OCI-LY3 (cell line): ENCODE data around the gene PCGF1.

ENCODE experiments used
- H2AFZ ChIP-seq: fragments of 200-600, 300-600 bp; shearing (Covaris generic); 2 replicates; pipeline ENCODE4 v1.6.0; 2014; ENCODE audit warnings: antibody characterized with exemption, low read depth, low read length
- H3K27ac ChIP-seq: fragments of 200-600, 300-600 bp; sonication (generic); 2 replicates; pipeline ENCODE4 v1.5.1; 2014; ENCODE audit warnings: mild to moderate bottlenecking, low read length, moderate library complexity, mixed read lengths
- H3K27me3 ChIP-seq: fragments of 200-600, 300-600 bp; sonication (generic); 2 replicates; pipeline ENCODE4 v1.6.1; 2014; ENCODE audit warnings: low read depth, low read length, mixed read lengths
- H3K36me3 ChIP-seq: fragments of 200-600, 300-600 bp; sonication (generic); replicated peaks from 2 replicates; pipeline ENCODE3; 2014; ENCODE audit warnings: low read depth, low read length, mixed read lengths
- H3K4me1 ChIP-seq: fragments of 300-600, 200-600 bp; sonication (generic); 2 replicates; pipeline ENCODE4 v1.6.1; 2014; ENCODE audit warnings: low read length, mixed read lengths
- H3K4me2 ChIP-seq: fragments of 200-600, 300-600 bp; sonication (generic); 2 replicates; pipeline ENCODE4 v1.6.1; 2014; ENCODE audit warnings: low read length, mixed read lengths
- H3K4me3 ChIP-seq: fragments of 300-600, 200-600 bp; sonication (generic); 2 replicates; pipeline ENCODE4 v1.5.1; 2014; ENCODE audit warnings: antibody characterized with exemption, mild to moderate bottlenecking, low read length, moderate library complexity
- H3K79me2 ChIP-seq: fragments of 300-600, 200-600 bp; shearing (Covaris generic); 2 replicates; pipeline ENCODE4 v1.6.1; 2014; ENCODE audit warnings: mild to moderate bottlenecking, low read length, mixed read lengths
- H3K9ac ChIP-seq: fragments of 300-600, 200-600 bp; shearing (Covaris generic); 2 replicates; pipeline ENCODE4 v1.6.0; 2014; ENCODE audit warnings: mild to moderate bottlenecking, low read length, moderate library complexity
- H3K9me3 ChIP-seq: fragments of 200-600, 300-600 bp; shearing (Covaris generic); 2 replicates; pipeline ENCODE4 v1.6.1; 2014; ENCODE audit warnings: low read length, mixed read lengths; ENCODE audit not compliant: insufficient read depth
- H4K20me1 ChIP-seq: fragments of 200-600, 300-600 bp; sonication (generic); 2 replicates; pipeline ENCODE4 v1.6.1; 2016; ENCODE audit warnings: low read length, mixed read lengths; ENCODE audit not compliant: insufficient read depth
- EZH2phosphoT487 ChIP-seq: fragments of 200-600 bp; shearing (Covaris generic); IDR thresholded peaks from 2 replicates; pipeline ENCODE4 v1.6.1; 2018; ENCODE audit warnings: antibody characterized with exemption, mixed run types, low read depth
- TF ChIP-seq, protein P1 (sequence below): fragments of 200-600, 300-600 bp; sonication (generic); IDR thresholded peaks from 2 replicates; pipeline ENCODE4 v1.5.1; 2014; ENCODE audit warnings: antibody characterized with exemption, low read length, low read depth

Gene PCGF1

DNA sequence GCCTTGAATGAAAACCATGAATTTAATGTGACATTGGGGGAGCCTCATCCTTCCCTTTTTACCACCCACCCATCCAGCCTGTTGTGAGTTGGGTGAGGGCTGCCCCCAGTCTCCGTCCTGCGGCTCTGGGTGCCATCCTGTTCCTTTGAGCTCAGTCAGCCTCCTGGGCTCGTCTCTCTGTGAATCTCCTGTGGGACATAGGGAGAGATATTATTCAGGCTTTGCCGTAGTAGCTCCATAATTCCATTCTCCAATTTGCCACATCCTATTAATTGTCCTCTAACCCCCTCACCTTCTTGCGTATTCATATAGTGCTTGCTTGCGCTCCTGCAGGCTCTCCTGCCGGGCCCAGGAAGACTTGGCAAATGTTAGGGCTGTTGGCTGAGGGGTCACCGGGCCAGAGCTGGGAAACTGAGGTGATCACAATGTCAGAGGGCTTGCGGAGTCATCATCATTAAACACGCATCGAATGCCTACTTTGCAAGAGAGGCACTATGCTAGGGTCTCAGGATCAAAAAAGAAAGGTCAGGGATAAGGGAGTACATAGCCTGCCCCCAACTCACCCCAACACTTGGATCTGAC, 19.2 kb upstream of the PCGF1 start:
- peak overlapping the region; percentile 96 for H3K4me2 ChIP-seq
- H2AFZ ChIP-seq, result no peak overlapping the region
- H3K4me3 ChIP-seq, result peak overlapping the region; percentile 99
- no peak for TF ChIP-seq EZH2phosphoT487
- TF ChIP-seq, protein P1, sequence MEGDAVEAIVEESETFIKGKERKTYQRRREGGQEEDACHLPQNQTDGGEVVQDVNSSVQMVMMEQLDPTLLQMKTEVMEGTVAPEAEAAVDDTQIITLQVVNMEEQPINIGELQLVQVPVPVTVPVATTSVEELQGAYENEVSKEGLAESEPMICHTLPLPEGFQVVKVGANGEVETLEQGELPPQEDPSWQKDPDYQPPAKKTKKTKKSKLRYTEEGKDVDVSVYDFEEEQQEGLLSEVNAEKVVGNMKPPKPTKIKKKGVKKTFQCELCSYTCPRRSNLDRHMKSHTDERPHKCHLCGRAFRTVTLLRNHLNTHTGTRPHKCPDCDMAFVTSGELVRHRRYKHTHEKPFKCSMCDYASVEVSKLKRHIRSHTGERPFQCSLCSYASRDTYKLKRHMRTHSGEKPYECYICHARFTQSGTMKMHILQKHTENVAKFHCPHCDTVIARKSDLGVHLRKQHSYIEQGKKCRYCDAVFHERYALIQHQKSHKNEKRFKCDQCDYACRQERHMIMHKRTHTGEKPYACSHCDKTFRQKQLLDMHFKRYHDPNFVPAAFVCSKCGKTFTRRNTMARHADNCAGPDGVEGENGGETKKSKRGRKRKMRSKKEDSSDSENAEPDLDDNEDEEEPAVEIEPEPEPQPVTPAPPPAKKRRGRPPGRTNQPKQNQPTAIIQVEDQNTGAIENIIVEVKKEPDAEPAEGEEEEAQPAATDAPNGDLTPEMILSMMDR, result no peak
- H3K9ac ChIP-seq, result peak overlapping the region; percentile 48; the same call in 1 of the 2 replicates
- H3K79me2 ChIP-seq, result peaks cover 46% of the 10 kb centered on the region
- H3K9me3 ChIP-seq, result no peaks in the 10 kb centered on the region
- H3K27ac ChIP-seq, result peak overlapping the region; percentile 95
- no peaks in the 10 kb centered on the region; the same call in 1 of the 2 replicates for H4K20me1 ChIP-seq
- no peaks in the 10 kb centered on the region for H3K27me3 ChIP-seq
- peaks cover 42% of the 10 kb centered on the region for H3K4me1 ChIP-seq
- peaks cover 41% of the 10 kb centered on the region for H3K36me3 ChIP-seq

DNA sequence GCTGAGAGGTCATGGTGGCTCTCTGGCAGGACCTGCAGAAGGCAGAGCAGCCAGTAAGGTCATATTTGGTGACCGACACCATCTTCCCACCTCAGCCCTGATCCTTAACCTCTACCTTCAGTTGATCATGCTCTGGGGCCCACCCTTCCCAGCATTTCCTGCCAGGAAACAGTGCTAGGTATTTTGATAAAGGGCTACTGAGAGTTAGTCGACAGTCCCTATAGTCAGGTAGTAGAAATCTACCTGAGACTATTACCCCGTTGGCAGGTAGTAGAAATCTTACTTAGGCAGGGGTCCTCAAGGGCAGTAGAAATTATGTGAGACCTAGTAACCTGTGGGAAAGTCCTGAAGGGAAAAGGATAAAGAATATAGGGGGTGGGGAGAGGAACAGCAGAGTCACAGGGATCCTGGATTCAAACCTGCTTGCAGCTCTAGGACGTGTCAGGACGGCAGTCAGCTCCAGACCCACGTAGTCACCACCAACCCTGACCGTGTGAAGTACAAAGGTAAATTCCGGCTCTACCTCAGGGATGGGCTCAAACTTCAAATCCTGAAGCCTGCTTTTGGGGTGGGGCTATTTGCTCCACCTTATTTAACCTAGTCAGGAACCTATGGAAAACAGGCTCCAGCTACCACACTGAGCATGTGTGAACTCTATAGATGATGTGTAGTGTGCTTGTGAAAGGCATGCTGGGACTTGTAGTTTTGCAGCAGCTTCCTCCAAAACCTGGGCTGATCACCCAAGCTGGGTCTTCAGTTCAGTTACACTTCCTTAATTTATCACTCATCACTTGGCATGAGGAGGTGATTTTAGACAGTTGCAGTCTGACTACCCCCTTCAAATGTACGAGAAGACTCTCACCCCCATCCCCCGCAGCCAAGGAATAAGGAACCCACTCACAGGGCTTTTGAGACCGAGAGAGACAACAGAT, 18.5 kb upstream of the PCGF1 start, which contains the start of gene DQX1:
TSS of gene DQX1 (minus strand) at position 515 of the 932 bp plus-strand sequence. CDS start at position 13, 502 bp downstream.
- Histone ChIP-seq H3K4me3 (peak within 1 kb of the TSS; percentile 99), H3K79me2 (peaks cover 40% of the 10 kb centered on the region), H3K9me3 (no peaks in the 10 kb centered on the region), H2AFZ (no peak within 1 kb of the TSS), H3K9ac (peak within 1 kb of the TSS; percentile 48; the same call in 1 of the 2 replicates), H3K36me3 (peaks cover 34% of the 10 kb centered on the region), H3K27ac (peak within 1 kb of the TSS; percentile 95), H3K4me1 (peaks cover 34% of the 10 kb centered on the region), H4K20me1 (no peaks in the 10 kb centered on the region; the same call in 1 of the 2 replicates), H3K27me3 (no peaks in the 10 kb centered on the region), H3K4me2 (peak within 1 kb of the TSS; percentile 96)
- TF ChIP-seq, protein P1, result no peak
- no peak for TF ChIP-seq EZH2phosphoT487

DNA sequence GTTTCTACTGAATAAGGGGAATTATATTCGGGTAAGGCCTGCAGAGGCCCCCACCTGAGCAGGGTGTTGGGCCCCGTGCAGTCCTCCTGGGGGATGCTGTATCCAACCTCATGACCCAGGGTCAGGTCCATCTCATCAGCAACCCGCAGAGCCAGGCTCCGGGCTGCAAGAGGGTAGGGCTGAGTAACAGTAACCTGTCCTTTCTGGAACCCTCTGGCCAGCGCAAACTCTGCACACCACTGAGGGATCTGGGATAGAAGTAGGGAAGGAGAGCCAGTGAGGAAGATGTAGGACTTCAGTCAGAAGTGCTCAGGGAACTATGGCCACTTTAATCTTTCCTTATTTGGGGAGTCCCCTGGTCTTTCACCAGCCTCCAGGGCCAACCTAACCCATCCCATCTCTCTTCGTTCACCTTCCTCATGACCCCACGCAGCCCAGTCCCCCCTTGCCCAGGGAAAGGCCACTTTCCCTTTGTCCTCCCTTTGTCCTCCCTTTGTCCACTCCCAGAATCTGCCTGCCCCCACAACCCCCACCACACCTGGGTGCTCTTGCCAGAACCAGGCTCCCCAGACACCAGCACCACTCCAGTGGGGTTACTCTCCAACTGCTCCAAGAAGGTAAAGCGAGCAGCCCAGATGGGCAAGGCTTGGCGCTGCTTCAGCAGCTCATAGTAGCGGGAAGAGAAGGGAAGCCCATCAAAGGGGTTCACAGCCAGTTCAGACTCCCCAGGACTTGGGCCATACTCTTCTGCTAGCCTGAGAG, 17.6 kb upstream of the PCGF1 start:
- Histone ChIP-seq H3K27ac (no peak overlapping the region), H3K4me2 (no peak overlapping the region), H3K79me2 (peaks cover 32% of the 10 kb centered on the region), H3K4me3 (no peak overlapping the region), H3K9ac (no peak overlapping the region), H3K9me3 (no peaks in the 10 kb centered on the region), H3K4me1 (peaks cover 38% of the 10 kb centered on the region), H4K20me1 (no peaks in the 10 kb centered on the region; the same call in 1 of the 2 replicates), H2AFZ (no peak overlapping the region), H3K36me3 (peaks cover 34% of the 10 kb centered on the region), H3K27me3 (no peaks in the 10 kb centered on the region)
- no peak for TF ChIP-seq EZH2phosphoT487
- TF ChIP-seq, protein P1, result no peak
